HCT116 (cell line): ENCODE data around the gene STX16. TPM values are rescaled to one million over a fixed set of nuclear protein-coding genes. Genes with fewer than 3 reads are reported as not detected.

Experiments used
- ATAC-seq: fragments of 200-7000 bp; cut with Tn5 transposase; 2 replicates; pipeline ENCODE4 v1.9.1; 2020; ENCODE audit warnings: mild to moderate bottlenecking, moderate library complexity
- BruUV-seq: library from RNA; stranded (reverse); fragments of 400-500 nt; replicated peaks from 2 replicates; lab custom pipeline; 2021; lab: Mats Ljungman, UMichigan
- CTCF ChIA-PET: fragments of 300-600 bp; sonication (Branson Sonifier 250); formaldehyde crosslinking; loops from one replicate; lab custom pipeline; 2021; ENCODE audit warnings: antibody characterized with exemption; lab: Charles Lee
- POLR2A ChIA-PET: fragments of 300-600, 350-600 bp; sonication (Branson Sonifier 250); formaldehyde crosslinking; loops from one replicate; lab custom pipeline; 2021; ENCODE audit warnings: antibody characterized with exemption; lab: Charles Lee
- RAD21 ChIA-PET, 2 experiments: fragments of 300-600 bp; sonication (Branson Sonifier 250); formaldehyde crosslinking; loops; one replicate each; lab custom pipeline; 2023; ENCODE audit warnings: low total read pairs in 2 of 2; ENCODE audit not compliant: uncharacterized antibody in 2 of 2, unreplicated experiment in 2 of 2, low non-redundant PET in 1 of 2; lab: Charles Lee
- DNase-seq: peaks from one replicate; pipeline ENCODE4 v3.0.0-alpha.2; 2010; ENCODE audit warnings: low read depth, low spot score
- H2AFZ ChIP-seq: fragments of 200-600 bp; shearing (Covaris generic), sonication (generic); 2 replicates; pipeline ENCODE4 v1.6.1; 2017; ENCODE audit warnings: low read depth, mixed run types, mixed read lengths, antibody characterized with exemption, low read length; ENCODE audit not compliant: poor library complexity, severe bottlenecking
- H3K27ac ChIP-seq: 2 replicates; pipeline ENCODE4 v1.5.1; 2012; ENCODE audit warnings: low read depth, low read length
- H3K27me3 ChIP-seq: fragments of 200-600 bp; sonication (generic); 2 replicates; pipeline ENCODE4 v1.6.1; 2016; ENCODE audit warnings: mixed run types, low read length, mixed read lengths; ENCODE audit not compliant: insufficient read depth
- H3K36me3 ChIP-seq, 2 experiments: fragments of 200-500 bp in 1 of 2; fragments of 200-600 bp in 1 of 2; sonication (Bioruptor generic) in 1 of 2; sonication (generic) in 1 of 2; 2 replicates each; pipeline versions ENCODE4 v1.5.1 to v1.6.1; 2014 to 2016; ENCODE audit warnings: low read length in 2 of 2, inconsistent platforms in 1 of 2, mixed read lengths in 1 of 2, mixed run types in 1 of 2; ENCODE audit not compliant: insufficient read depth in 2 of 2, control insufficient read depth in 1 of 2
- H3K4me1 ChIP-seq, 2 experiments: fragments of 200-600 bp in 1 of 2; sonication (generic) in 1 of 2; 2 replicates each; pipeline versions ENCODE4 v1.5.1 to v1.6.1; 2012 to 2017; ENCODE audit warnings: low read length in 2 of 2, inconsistent platforms in 1 of 2, mild to moderate bottlenecking in 1 of 2, mixed read lengths in 1 of 2, mixed run types in 1 of 2, moderate library complexity in 1 of 2; ENCODE audit not compliant: insufficient read depth in 2 of 2, control insufficient read depth in 1 of 2
- H3K4me2 ChIP-seq: fragments of 200-600 bp; sonication (generic); 2 replicates; pipeline ENCODE4 v1.6.1; 2017; ENCODE audit warnings: mixed run types, low read length, mixed read lengths
- H3K4me3 ChIP-seq, 2 experiments: fragments of 200-600 bp in 1 of 2; sonication (generic) in 1 of 2; replicated peaks in 1 of 2; 2 replicates each; pipeline ENCODE4 v1.5.1; 2011 to 2016; ENCODE audit warnings: low read length in 2 of 2, control low read depth in 1 of 2, low read depth in 1 of 2, mild to moderate bottlenecking in 1 of 2, mixed read lengths in 1 of 2, mixed run types in 1 of 2
- H3K79me2 ChIP-seq: fragments of 200-600 bp; sonication (generic); 2 replicates; pipeline ENCODE4 v1.6.1; 2017; ENCODE audit warnings: mild to moderate bottlenecking, mixed run types, low read length, moderate library complexity, mixed read lengths; ENCODE audit not compliant: insufficient read depth
- H3K9ac ChIP-seq: fragments of 200-600 bp; sonication (generic); 2 replicates; pipeline ENCODE4 v1.6.1; 2016; ENCODE audit warnings: low read length, mixed read lengths
- H3K9me2 ChIP-seq: fragments of 200-600 bp; sonication (generic), shearing (Covaris generic); 2 replicates; pipeline ENCODE4 v1.6.1; 2017; ENCODE audit warnings: mixed run types, mild to moderate bottlenecking, moderate library complexity; ENCODE audit not compliant: insufficient read depth
- H3K9me3 ChIP-seq, 2 experiments: fragments of 200-500 bp in 1 of 2; fragments of 200-600 bp in 1 of 2; sonication (Bioruptor generic) in 1 of 2; sonication (generic) in 1 of 2; 2 replicates each; pipeline ENCODE4 v1.6.1; 2014 to 2017; ENCODE audit warnings: low read length in 2 of 2, mixed read lengths in 2 of 2, inconsistent platforms in 1 of 2, low read depth in 1 of 2, mild to moderate bottlenecking in 1 of 2, mixed run types in 1 of 2, moderate library complexity in 1 of 2; ENCODE audit not compliant: control insufficient read depth in 1 of 2, insufficient read depth in 1 of 2
- H4K20me1 ChIP-seq: fragments of 200-600 bp; sonication (generic), shearing (Covaris generic); 2 replicates; pipeline ENCODE4 v1.6.1; 2017; ENCODE audit warnings: mixed run types, mild to moderate bottlenecking, moderate library complexity; ENCODE audit not compliant: insufficient read depth
- CBX3 ChIP-seq: IDR thresholded peaks from 2 replicates; pipeline ENCODE4 v1.6.1; 2012; ENCODE audit warnings: low read depth
- CEBPB ChIP-seq: IDR thresholded peaks from 2 replicates; pipeline ENCODE4 v1.6.1; 2012; ENCODE audit warnings: low read depth
- EGR1 ChIP-seq: IDR thresholded peaks from 2 replicates; pipeline ENCODE4 v1.6.1; 2012; ENCODE audit warnings: low read depth
- ELF1 ChIP-seq: IDR thresholded peaks from 2 replicates; pipeline ENCODE4 v1.6.1; 2012; ENCODE audit warnings: low read depth, borderline replicate concordance
- EZH2 ChIP-seq: fragments of 200-600 bp; sonication (generic); IDR thresholded peaks from 2 replicates; pipeline ENCODE4 v1.6.1; 2017; ENCODE audit warnings: antibody characterized with exemption, mixed run types
- FOSL1 ChIP-seq: IDR thresholded peaks from 2 replicates; pipeline ENCODE4 v1.6.1; 2012; ENCODE audit warnings: low read depth
- POLR2A ChIP-seq: IDR thresholded peaks from 2 replicates; pipeline ENCODE4 v1.7.0; 2011; ENCODE audit warnings: borderline replicate concordance; ENCODE audit not compliant: insufficient read depth, insufficient read length; ENCODE audit errors: extremely low read depth
- POLR2AphosphoS5 ChIP-seq: IDR thresholded peaks from 2 replicates; pipeline ENCODE4 v1.6.1; 2011; ENCODE audit warnings: mild to moderate bottlenecking, low read depth, low read length, moderate library complexity
- RAD21 ChIP-seq: IDR thresholded peaks from 2 replicates; pipeline ENCODE4 v1.6.1; 2012; ENCODE audit warnings: low read depth, mild to moderate bottlenecking
- SP1 ChIP-seq: IDR thresholded peaks from 2 replicates; pipeline ENCODE4 v1.6.1; 2012; ENCODE audit warnings: low read depth
- TCF7L2 ChIP-seq: IDR thresholded peaks from 2 replicates; pipeline ENCODE4 v1.7.0; 2011; ENCODE audit warnings: borderline replicate concordance, inconsistent platforms; ENCODE audit not compliant: insufficient read depth, insufficient read length; ENCODE audit errors: extremely low read depth
- ZNF274 ChIP-seq: fragments of 200-500 bp; sonication (Bioruptor generic); IDR thresholded peaks from 2 replicates; pipeline ENCODE4 v1.6.1; 2014; ENCODE audit warnings: mild to moderate bottlenecking, low read depth, low read length, inconsistent platforms
- intact Hi-C: fragments of 100-400 bp; cut with micrococcal nuclease; formaldehyde crosslinking; loops from 2 replicates; pipeline ENCODE4 v1.10.0; 2022
- total RNA-seq: library from RNA; stranded (reverse); gene quantifications from one replicate; pipeline ENCODE4 v1.2.1, GENCODE V29; 2021; ENCODE audit not compliant: unreplicated experiment
- TF ChIP-seq, protein P1 (sequence below): IDR thresholded peaks from 2 replicates; pipeline ENCODE4 v1.6.1; 2012; ENCODE audit warnings: low read depth
- TF ChIP-seq, protein P2 (sequence below), 3 experiments: fragments of 200-600 bp in 1 of 3; sonication (generic) in 1 of 3; IDR thresholded peaks in 2 of 3; conservative IDR thresholded peaks in 1 of 3; 2 replicates each; pipeline ENCODE4 v1.5.1; 2012 to 2017; ENCODE audit warnings: low read depth in 2 of 3, low read length in 2 of 3, antibody characterized with exemption in 1 of 3, borderline replicate concordance in 1 of 3, control low read depth in 1 of 3, mild to moderate bottlenecking in 1 of 3, mixed read lengths in 1 of 3, mixed run types in 1 of 3, moderate library complexity in 1 of 3; ENCODE audit not compliant: insufficient read depth in 1 of 3

Gene STX16
- total RNA-seq, 1 experiment from 2014 or later, result 55.1 TPM

DNA sequence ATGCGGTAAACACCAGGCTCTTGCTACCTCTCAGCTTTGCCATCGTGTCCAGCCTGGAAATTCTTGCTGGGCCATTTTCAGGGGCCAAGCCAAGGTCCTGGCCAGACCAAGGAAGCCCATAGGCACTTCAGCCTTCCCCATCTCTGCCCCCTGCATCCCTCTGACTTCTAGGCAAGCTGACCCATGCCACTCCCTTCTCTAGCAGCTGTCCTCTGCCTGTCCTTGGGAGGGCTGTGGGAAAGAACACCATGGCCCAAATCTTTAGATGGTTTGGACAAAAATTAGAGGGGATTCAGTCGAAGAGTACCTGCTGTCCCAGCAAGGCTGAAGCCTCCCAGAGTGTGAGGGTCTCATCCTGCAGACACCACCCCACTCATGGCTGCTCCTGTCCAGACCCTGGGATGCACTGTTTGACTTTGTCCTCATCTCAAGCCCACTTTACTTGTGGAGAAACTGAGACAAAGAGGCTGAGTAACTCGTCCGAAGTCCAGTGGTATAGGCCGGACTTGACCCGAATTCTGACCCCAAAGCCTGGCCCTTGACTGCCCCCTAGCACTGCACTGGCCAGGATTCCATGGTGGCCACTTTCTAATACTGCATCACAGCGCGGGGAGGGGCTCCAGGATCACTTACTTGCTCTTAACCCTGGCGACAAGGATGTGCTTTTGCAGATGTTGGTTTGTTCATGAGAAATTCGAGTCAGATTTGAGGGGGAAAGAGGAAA, 22.4 kb upstream of the STX16 start:
- no peaks in the 10 kb centered on the region for H3K9me2 ChIP-seq
- ChIA-PET RAD21 (no interaction called here), CTCF (no interaction called here), POLR2A (no interaction called here)
- no TSS peak for BruUV-seq
- no peaks in the 10 kb centered on the region for H3K9me3 ChIP-seq
- no peak overlapping the region for H3K4me2 ChIP-seq
- TF ChIP-seq, protein P1, sequence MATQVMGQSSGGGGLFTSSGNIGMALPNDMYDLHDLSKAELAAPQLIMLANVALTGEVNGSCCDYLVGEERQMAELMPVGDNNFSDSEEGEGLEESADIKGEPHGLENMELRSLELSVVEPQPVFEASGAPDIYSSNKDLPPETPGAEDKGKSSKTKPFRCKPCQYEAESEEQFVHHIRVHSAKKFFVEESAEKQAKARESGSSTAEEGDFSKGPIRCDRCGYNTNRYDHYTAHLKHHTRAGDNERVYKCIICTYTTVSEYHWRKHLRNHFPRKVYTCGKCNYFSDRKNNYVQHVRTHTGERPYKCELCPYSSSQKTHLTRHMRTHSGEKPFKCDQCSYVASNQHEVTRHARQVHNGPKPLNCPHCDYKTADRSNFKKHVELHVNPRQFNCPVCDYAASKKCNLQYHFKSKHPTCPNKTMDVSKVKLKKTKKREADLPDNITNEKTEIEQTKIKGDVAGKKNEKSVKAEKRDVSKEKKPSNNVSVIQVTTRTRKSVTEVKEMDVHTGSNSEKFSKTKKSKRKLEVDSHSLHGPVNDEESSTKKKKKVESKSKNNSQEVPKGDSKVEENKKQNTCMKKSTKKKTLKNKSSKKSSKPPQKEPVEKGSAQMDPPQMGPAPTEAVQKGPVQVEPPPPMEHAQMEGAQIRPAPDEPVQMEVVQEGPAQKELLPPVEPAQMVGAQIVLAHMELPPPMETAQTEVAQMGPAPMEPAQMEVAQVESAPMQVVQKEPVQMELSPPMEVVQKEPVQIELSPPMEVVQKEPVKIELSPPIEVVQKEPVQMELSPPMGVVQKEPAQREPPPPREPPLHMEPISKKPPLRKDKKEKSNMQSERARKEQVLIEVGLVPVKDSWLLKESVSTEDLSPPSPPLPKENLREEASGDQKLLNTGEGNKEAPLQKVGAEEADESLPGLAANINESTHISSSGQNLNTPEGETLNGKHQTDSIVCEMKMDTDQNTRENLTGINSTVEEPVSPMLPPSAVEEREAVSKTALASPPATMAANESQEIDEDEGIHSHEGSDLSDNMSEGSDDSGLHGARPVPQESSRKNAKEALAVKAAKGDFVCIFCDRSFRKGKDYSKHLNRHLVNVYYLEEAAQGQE, result no peak
- TF ChIP-seq ZNF274, result no peak
- ATAC-seq (no peak), DNase-seq (no peak)
- no peaks in the 10 kb centered on the region for H4K20me1 ChIP-seq
- H3K27ac ChIP-seq, result no peak overlapping the region
- H3K9ac ChIP-seq, result no peak overlapping the region
- no peaks in the 10 kb centered on the region for H3K36me3 ChIP-seq
- no peak overlapping the region for H2AFZ ChIP-seq
- peaks cover 13 to 43% of the 10 kb centered on the region in 2 experiments for H3K4me1 ChIP-seq
- no peak overlapping the region for H3K4me3 ChIP-seq
- H3K27me3 ChIP-seq, result no peaks in the 10 kb centered on the region
- no peaks in the 10 kb centered on the region for H3K79me2 ChIP-seq
- intact Hi-C loops, result no loop called here

DNA sequence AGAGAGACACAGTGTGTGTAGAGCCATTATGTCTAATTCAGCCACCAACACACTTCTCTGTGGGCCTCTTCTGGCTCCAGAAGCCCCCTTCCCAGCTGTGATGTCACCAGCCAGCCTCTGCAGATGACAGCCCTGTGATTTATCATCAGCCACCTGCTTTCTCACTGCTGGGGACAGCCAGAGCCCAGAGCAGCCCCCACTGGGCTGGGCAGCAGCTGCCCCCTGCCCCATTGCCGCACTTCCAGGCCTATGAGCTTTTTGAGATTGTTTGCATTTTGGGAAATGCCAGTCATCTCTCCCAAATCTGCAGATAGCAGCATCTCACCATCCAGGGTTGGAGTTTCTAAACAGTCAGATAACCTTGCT, 21.9 kb upstream of the STX16 start:
- H3K27me3 ChIP-seq, result no peaks in the 10 kb centered on the region
- H2AFZ ChIP-seq, result no peak overlapping the region
- H4K20me1 ChIP-seq, result no peaks in the 10 kb centered on the region
- H3K27ac ChIP-seq, result no peak overlapping the region
- ATAC-seq (no peak), DNase-seq (no peak)
- H3K9ac ChIP-seq, result no peak overlapping the region
- H3K9me3 ChIP-seq, result no peaks in the 10 kb centered on the region
- no peaks in the 10 kb centered on the region for H3K79me2 ChIP-seq
- intact Hi-C loops, result no loop called here
- H3K4me2 ChIP-seq, result no peak overlapping the region
- no peak for TF ChIP-seq POLR2A
- no peak for TF ChIP-seq TCF7L2
- no peak for TF ChIP-seq ZNF274
- TF ChIP-seq POLR2AphosphoS5, result no peak
- TF ChIP-seq, protein P2, sequence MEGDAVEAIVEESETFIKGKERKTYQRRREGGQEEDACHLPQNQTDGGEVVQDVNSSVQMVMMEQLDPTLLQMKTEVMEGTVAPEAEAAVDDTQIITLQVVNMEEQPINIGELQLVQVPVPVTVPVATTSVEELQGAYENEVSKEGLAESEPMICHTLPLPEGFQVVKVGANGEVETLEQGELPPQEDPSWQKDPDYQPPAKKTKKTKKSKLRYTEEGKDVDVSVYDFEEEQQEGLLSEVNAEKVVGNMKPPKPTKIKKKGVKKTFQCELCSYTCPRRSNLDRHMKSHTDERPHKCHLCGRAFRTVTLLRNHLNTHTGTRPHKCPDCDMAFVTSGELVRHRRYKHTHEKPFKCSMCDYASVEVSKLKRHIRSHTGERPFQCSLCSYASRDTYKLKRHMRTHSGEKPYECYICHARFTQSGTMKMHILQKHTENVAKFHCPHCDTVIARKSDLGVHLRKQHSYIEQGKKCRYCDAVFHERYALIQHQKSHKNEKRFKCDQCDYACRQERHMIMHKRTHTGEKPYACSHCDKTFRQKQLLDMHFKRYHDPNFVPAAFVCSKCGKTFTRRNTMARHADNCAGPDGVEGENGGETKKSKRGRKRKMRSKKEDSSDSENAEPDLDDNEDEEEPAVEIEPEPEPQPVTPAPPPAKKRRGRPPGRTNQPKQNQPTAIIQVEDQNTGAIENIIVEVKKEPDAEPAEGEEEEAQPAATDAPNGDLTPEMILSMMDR (IDR thresholded peaks at IDR 0.05 in 2 of 3, conservative IDR thresholded peaks at IDR 0.05 in 1 of 3; ENCODE audit: borderline replicate concordance in 1 of 3, insufficient read depth in 1 of 3, low read depth in 2 of 3, low read length in 2 of 3), result no peak
- TF ChIP-seq FOSL1, result no peak
- TF ChIP-seq RAD21, result no peak
- TF ChIP-seq CEBPB, result no peak
- TF ChIP-seq EGR1, result no peak
- no peak for TF ChIP-seq EZH2
- TF ChIP-seq CBX3, result no peak
- no peak for TF ChIP-seq SP1
- TF ChIP-seq ELF1, result no peak
- BruUV-seq, result no TSS peak
- CTCF ChIA-PET, result no interaction called here
- H3K36me3 ChIP-seq, result no peaks in the 10 kb centered on the region
- POLR2A ChIA-PET, result no interaction called here
- RAD21 ChIA-PET, result no interaction called here
- no peak overlapping the region for H3K4me3 ChIP-seq
- H3K9me2 ChIP-seq, result no peaks in the 10 kb centered on the region
- peaks cover 9 to 38% of the 10 kb centered on the region in 2 experiments for H3K4me1 ChIP-seq
